WTC11 (cell line): ENCODE results near the gene MIS18BP1. TPM values are rescaled to one million over a fixed set of nuclear protein-coding genes. Genes with fewer than 3 reads are reported as not detected.

Experiments used
- ATAC-seq: fragments of 200-7000 bp; cut with Tn5 transposase; 2 replicates; pipeline ENCODE4 v1.10.0; 2021; ENCODE audit warnings: mild to moderate bottlenecking, moderate library complexity
- CTCF ChIA-PET: fragments of 300-600 bp; sonication (Branson Sonifier 250); formaldehyde crosslinking; loops from one replicate; lab custom pipeline; 2021; ENCODE audit warnings: antibody characterized with exemption; lab: Charles Lee
- POLR2A ChIA-PET: fragments of 350-600 bp; sonication (Branson Sonifier 250); formaldehyde crosslinking; loops from one replicate; lab custom pipeline; 2021; ENCODE audit warnings: antibody characterized with exemption; lab: Charles Lee
- DNase-seq: peaks from one replicate; pipeline ENCODE4 v3.0.0; 2021; ENCODE audit warnings: low spot score
- H3K27ac Mint-ChIP-seq: 2 replicates; pipeline ENCODE4 v1.8.0; 2021; ENCODE audit warnings: mixed read lengths
- H3K27me3 Mint-ChIP-seq: 2 replicates; pipeline ENCODE4 v1.8.0; 2021; ENCODE audit warnings: low read depth, mild to moderate bottlenecking, moderate library complexity, mixed read lengths
- H3K36me3 Mint-ChIP-seq: 2 replicates; pipeline ENCODE4 v1.8.0; 2021; ENCODE audit warnings: mixed read lengths
- H3K4me1 Mint-ChIP-seq: 2 replicates; pipeline ENCODE4 v1.8.0; 2022; ENCODE audit warnings: mixed read lengths
- H3K4me3 Mint-ChIP-seq: 2 replicates; pipeline ENCODE4 v1.8.0; 2021; ENCODE audit warnings: mild to moderate bottlenecking, moderate library complexity, mixed read lengths
- H3K9me3 Mint-ChIP-seq: 2 replicates; pipeline ENCODE4 v1.8.0; 2021; ENCODE audit warnings: mixed read lengths
- NR1H2 ChIP-seq: sonication (generic); formaldehyde crosslinking; IDR thresholded peaks from 2 replicates; pipeline ENCODE4 v1.9.0; 2021; ENCODE audit warnings: mild to moderate bottlenecking, moderate library complexity, missing genetic modification reagents
- ZNF219 ChIP-seq: sonication (generic); formaldehyde crosslinking; IDR thresholded peaks from 2 replicates; pipeline ENCODE4 v1.8.0; 2023; ENCODE audit warnings: missing genetic modification reagents, mild to moderate bottlenecking, borderline replicate concordance
- total RNA-seq: library from RNA; stranded (reverse); gene quantifications from 3 replicates; pipeline ENCODE4 v1.2.3, GENCODE V29; 2021
- TF ChIP-seq, protein P1 (sequence below): sonication (generic); formaldehyde crosslinking; IDR thresholded peaks from 2 replicates; pipeline ENCODE4 v1.8.1; 2023; ENCODE audit warnings: mild to moderate bottlenecking, missing genetic modification reagents

The MIS18BP1 gene
- total RNA-seq, 1 experiment from 2014 or later: 65.7 TPM

- no peak overlapping the region for H3K4me3 Mint-ChIP-seq
- ATAC-seq: no peak
These were observed 96.9 kb downstream of the MIS18BP1 start for GRCh38 chr14:45156067-45156466.

More at GRCh38 chr14:45156067-45156466, 96.9 kb downstream of the MIS18BP1 start:
- CTCF ChIA-PET: interaction anchor here (0.6 kb wide), 1 partner anchor 209 kb away, joined by 6 read pairs; no protein-coding TSS in a partner anchor
- H3K4me1 Mint-ChIP-seq: no peaks in the 10 kb centered on the region
- no peak for TF ChIP-seq ZNF219 (CRISPR knock-in tag)
- TF ChIP-seq, protein P1, sequence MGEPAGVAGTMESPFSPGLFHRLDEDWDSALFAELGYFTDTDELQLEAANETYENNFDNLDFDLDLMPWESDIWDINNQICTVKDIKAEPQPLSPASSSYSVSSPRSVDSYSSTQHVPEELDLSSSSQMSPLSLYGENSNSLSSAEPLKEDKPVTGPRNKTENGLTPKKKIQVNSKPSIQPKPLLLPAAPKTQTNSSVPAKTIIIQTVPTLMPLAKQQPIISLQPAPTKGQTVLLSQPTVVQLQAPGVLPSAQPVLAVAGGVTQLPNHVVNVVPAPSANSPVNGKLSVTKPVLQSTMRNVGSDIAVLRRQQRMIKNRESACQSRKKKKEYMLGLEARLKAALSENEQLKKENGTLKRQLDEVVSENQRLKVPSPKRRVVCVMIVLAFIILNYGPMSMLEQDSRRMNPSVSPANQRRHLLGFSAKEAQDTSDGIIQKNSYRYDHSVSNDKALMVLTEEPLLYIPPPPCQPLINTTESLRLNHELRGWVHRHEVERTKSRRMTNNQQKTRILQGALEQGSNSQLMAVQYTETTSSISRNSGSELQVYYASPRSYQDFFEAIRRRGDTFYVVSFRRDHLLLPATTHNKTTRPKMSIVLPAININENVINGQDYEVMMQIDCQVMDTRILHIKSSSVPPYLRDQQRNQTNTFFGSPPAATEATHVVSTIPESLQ (CRISPR knock-in tag): no peak
- TF ChIP-seq NR1H2 (CRISPR knock-in tag): no peak
- no peak overlapping the region for H3K27ac Mint-ChIP-seq
- H3K27me3 Mint-ChIP-seq: no peaks in the 10 kb centered on the region
- POLR2A ChIA-PET: no interaction called here
- DNase-seq: no peak
- H3K9me3 Mint-ChIP-seq: no peaks in the 10 kb centered on the region
- peaks cover 3% of the 10 kb centered on the region; the same call in 1 of the 2 replicates for H3K36me3 Mint-ChIP-seq

Other genes starting within 250 kb of the MIS18BP1 start
- 32.3 to 39.3 TPM (median 34.4 TPM) in 3 replicates for gene PRPF39, start 169.1 kb downstream of the MIS18BP1 start, total RNA-seq
- 118 TPM in 3 replicates for gene FKBP3, start 118.7 kb downstream of the MIS18BP1 start, total RNA-seq
- 12.9 to 16.7 TPM (median 13.7 TPM) in 3 replicates for gene FANCM, start 117.3 kb downstream of the MIS18BP1 start, total RNA-seq